Endothelial cell (in vitro differentiated cells): ENCODE results near the gene MYO1F. TPM values are rescaled to one million over a fixed set of nuclear protein-coding genes. Genes with fewer than 3 reads are reported as not detected.

Source experiments
- DNase-seq: peaks from one replicate; pipeline ENCODE4 v3.0.0; 2021; ENCODE audit warnings: low spot score
- H3K27ac Mint-ChIP-seq: one replicate; pipeline ENCODE4 v1.8.0; 2021; ENCODE audit warnings: mixed read lengths, inconsistent platforms; ENCODE audit not compliant: unreplicated experiment
- H3K27me3 Mint-ChIP-seq: one replicate; pipeline ENCODE4 v1.8.0; 2021; ENCODE audit warnings: mild to moderate bottlenecking, moderate library complexity, mixed read lengths, inconsistent platforms; ENCODE audit not compliant: unreplicated experiment
- H3K36me3 Mint-ChIP-seq: one replicate; pipeline ENCODE4 v1.8.0; 2021; ENCODE audit warnings: mild to moderate bottlenecking, low read depth, mixed read lengths, inconsistent platforms; ENCODE audit not compliant: unreplicated experiment
- H3K4me1 Mint-ChIP-seq: one replicate; pipeline ENCODE4 v1.8.0; 2021; ENCODE audit warnings: mild to moderate bottlenecking, mixed read lengths, inconsistent platforms; ENCODE audit not compliant: unreplicated experiment
- H3K4me3 Mint-ChIP-seq: one replicate; pipeline ENCODE4 v1.8.0; 2021; ENCODE audit warnings: mild to moderate bottlenecking, mixed read lengths, inconsistent platforms; ENCODE audit not compliant: unreplicated experiment
- H3K9me3 Mint-ChIP-seq: one replicate; pipeline ENCODE4 v1.8.0; 2021; ENCODE audit warnings: mixed read lengths, inconsistent platforms; ENCODE audit not compliant: unreplicated experiment
- CTCF ChIP-seq: fragments of 200-600 bp; sonication (generic); IDR thresholded peaks from one replicate; pipeline ENCODE4 v1.5.0; 2021; ENCODE audit warnings: antibody characterized with exemption; ENCODE audit not compliant: unreplicated experiment
- total RNA-seq: library from RNA; stranded (reverse); fragmentation: NEBNext Ultra II Directional; extraction: Animal tissue kit (Norgen Biotek cat#: 25700); gene quantifications from one replicate; pipeline ENCODE4 v1.2.1, GENCODE V29; 2021; ENCODE audit not compliant: unreplicated experiment

The MYO1F gene
- total RNA-seq, 1 donor from 2014 or later, result 3.2 TPM

- peaks cover 51% of the 10 kb centered on the region for H3K36me3 Mint-ChIP-seq
- H3K9me3 Mint-ChIP-seq, result no peaks in the 10 kb centered on the region
- peaks cover 21% of the 10 kb centered on the region for H3K27me3 Mint-ChIP-seq
- no peak for TF ChIP-seq CTCF
- peak overlapping the region; percentile 71 for H3K4me3 Mint-ChIP-seq
- peak overlapping the region; percentile 72 for H3K27ac Mint-ChIP-seq
- DNase-seq, result no peak
- H3K4me1 Mint-ChIP-seq, result peaks cover 23% of the 10 kb centered on the region
Measured at GRCh38 chr19:8487137-8487851, 89.9 kb downstream of the MYO1F start.

- peaks cover 21% of the 10 kb centered on the region for H3K27me3 Mint-ChIP-seq
- H3K9me3 Mint-ChIP-seq, result no peaks in the 10 kb centered on the region
- peaks cover 54% of the 10 kb centered on the region for H3K36me3 Mint-ChIP-seq
- no peak for DNase-seq
- H3K27ac Mint-ChIP-seq, result peak overlapping the region; percentile 72
- peak overlapping the region; percentile 75 for H3K4me3 Mint-ChIP-seq
- H3K4me1 Mint-ChIP-seq, result peaks cover 23% of the 10 kb centered on the region
- TF ChIP-seq CTCF, result no peak
Measured at GRCh38 chr19:8486661-8487136, 90.5 kb downstream of the MYO1F start.

- TF ChIP-seq CTCF, result no peak
- Mint-ChIP-seq H3K4me3 (no peak overlapping the region), H3K36me3 (peaks cover 63% of the 10 kb centered on the region), H3K27me3 (peaks cover 26% of the 10 kb centered on the region), H3K27ac (peak overlapping the region; percentile 48), H3K4me1 (peaks cover 23% of the 10 kb centered on the region), H3K9me3 (no peaks in the 10 kb centered on the region)
- DNase-seq, result no peak
Measured at GRCh38 chr19:8485561-8486371, 91.5 kb downstream of the MYO1F start.

GRCh38 chr19:8484331-8484894 is 92.8 kb downstream of the MYO1F start:
- H3K27ac Mint-ChIP-seq, result no peak overlapping the region
- no peak for TF ChIP-seq CTCF
- H3K36me3 Mint-ChIP-seq, result peaks cover 64% of the 10 kb centered on the region
- no peak for DNase-seq
- no peaks in the 10 kb centered on the region for H3K9me3 Mint-ChIP-seq
- H3K27me3 Mint-ChIP-seq, result peaks cover 26% of the 10 kb centered on the region
- H3K4me3 Mint-ChIP-seq, result no peak overlapping the region
- H3K4me1 Mint-ChIP-seq, result peaks cover 23% of the 10 kb centered on the region
